Activated T-helper 9 cell treated with anti-CD3 and anti-CD28 coated beads, Interleukin-2, amount 50 U/mL, for 16 hours (primary cell): ENCODE measurements around the gene ZBTB16.
A peak's percentile ranks its signal among the peaks of the same experiment; 100 is the strongest.

Experiments
- DNase-seq: peaks from one replicate; pipeline ENCODE4 v3.0.0-alpha.2; 2020; ENCODE audit warnings: low read depth

The ZBTB16 gene, protein sequence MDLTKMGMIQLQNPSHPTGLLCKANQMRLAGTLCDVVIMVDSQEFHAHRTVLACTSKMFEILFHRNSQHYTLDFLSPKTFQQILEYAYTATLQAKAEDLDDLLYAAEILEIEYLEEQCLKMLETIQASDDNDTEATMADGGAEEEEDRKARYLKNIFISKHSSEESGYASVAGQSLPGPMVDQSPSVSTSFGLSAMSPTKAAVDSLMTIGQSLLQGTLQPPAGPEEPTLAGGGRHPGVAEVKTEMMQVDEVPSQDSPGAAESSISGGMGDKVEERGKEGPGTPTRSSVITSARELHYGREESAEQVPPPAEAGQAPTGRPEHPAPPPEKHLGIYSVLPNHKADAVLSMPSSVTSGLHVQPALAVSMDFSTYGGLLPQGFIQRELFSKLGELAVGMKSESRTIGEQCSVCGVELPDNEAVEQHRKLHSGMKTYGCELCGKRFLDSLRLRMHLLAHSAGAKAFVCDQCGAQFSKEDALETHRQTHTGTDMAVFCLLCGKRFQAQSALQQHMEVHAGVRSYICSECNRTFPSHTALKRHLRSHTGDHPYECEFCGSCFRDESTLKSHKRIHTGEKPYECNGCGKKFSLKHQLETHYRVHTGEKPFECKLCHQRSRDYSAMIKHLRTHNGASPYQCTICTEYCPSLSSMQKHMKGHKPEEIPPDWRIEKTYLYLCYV

DNA sequence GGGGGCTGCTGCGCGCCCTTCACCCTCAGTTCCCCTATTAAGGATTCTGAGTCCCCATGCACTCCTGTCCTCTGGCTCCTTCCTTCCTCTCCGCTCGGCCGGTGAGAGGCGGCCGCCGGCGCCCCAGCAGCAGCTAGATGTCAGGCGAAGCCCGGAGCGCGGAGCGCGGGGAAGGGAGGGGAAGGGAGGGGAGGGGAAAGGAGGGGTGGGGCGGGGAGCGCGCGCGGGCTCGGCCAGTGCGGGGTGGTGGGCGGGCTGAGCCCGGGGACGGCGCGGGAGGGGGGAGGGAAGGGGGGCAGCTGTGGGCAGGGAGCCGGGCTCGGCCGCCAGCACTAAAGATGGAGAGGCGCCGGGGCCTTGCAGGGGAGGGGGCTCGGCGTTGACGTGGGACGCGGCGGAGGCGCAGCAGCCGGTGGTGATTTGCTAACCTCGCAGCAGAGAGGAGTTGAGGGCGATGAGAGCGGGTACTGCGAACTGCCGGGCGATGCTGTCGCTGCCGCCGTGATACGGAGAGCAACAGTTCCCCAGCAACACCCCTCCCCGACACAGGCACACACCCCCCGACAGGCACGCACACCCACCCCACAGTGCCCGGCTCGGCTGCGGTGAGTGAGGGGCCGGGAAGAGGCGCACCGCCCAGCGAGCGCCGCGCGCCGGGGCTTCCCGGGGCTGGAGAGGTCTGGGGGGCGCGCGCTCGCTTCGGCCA lies at the start of gene ZBTB16:
TSS of gene ZBTB16 (plus strand) at position 434 of the 706 bp plus-strand sequence. CDS start 3,590 bp downstream, outside the sequence.
- peak; percentile 36 for DNase-seq

DNA sequence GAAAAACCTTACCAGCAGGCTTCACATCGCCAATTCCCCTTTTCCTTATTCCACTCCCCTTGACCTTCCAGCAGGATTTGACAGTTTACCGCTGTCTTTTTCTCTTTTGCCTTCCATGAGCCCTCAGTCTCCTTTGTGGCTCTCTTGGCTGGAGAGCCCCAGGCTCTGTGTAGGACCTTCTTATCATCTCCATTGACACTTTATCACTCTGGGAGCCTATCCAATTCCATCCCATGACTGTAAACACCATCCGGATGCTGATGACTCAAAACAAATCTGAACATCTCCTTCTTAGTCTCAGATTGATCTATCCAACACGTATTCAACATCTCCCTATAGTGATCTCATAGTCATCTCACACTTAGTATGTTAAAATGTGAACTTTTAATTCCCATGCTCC lies 48.6 kb upstream of the ZBTB16 start:
- no peak for DNase-seq

DNA sequence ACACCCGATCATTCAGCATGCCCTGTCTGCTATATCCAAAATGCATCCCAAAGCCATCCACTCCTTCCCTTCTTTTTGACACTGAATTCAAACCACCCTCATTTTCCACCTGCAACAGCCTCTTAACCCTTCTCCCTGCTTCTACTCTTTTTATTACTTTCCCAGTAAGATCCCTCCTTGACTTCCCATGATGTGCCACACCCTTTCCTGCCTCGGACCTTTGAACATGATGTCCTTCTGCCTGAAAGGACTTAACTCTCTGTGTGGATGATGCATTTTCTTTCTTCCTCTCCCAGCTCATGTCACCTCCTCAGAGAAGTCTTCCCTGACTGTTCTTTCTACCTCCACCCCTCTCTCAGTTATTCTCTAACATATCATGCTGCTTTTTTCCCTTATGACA lies 48.1 kb upstream of the ZBTB16 start:
- DNase-seq, result no peak

DNA sequence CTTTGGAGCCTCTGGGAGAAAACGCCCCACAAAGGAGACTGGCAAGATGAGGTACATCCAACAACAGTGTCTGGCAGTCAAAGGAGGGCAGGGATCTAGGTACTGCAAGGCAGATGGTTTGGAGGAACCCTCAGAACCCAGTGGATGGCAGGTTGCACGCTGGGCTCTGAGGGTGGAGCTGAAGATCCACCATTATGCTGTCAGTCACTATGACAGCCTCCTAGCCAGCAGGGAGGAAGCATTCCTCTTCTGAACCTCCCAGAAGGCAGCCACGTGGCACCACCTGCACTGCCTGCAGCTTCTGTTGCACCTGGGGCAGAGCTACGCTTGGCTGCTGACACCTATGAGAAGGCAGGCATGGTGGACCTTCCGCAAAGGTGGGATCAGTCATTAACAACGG lies 44.4 kb upstream of the ZBTB16 start:
- no peak for DNase-seq

DNA sequence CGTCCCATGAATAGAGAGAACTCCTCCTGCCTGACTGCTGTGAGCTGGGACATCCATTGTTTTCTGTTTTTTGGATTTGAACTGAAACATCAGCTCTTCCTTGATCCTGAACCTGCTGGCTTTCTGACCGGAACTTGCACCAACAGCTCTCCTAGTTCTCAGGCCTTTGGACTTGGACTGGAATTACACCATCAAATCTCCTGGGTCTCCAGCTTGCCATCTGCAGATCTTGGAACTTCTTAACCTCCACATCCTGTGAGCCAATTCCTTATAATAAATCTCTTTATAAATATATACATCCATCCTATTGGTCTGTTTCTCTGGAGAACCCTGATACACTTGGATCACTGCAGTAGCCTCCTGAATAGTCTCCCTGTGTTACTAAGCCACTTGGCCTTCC lies 42.5 kb upstream of the ZBTB16 start:
- DNase-seq, result no peak

DNA sequence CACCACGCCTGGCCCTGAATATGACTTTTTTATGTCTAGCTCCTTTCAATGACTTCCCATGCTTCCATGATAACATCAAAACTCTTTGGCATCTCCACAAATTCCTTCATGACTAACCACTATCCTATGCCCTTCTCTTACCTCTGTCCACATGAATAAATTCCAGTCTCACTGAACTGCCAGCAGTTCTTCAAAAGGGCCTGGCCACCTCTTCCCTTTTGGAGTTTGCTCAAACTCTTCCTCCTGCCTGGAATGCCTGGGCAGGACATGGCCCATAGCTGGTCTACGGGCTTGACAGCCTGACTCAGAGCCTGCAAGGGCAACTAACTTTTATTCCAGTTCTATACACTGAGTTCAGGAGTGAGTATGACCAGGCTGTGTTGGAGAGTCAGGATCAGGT lies 41.8 kb upstream of the ZBTB16 start:
- DNase-seq, result no peak

DNA sequence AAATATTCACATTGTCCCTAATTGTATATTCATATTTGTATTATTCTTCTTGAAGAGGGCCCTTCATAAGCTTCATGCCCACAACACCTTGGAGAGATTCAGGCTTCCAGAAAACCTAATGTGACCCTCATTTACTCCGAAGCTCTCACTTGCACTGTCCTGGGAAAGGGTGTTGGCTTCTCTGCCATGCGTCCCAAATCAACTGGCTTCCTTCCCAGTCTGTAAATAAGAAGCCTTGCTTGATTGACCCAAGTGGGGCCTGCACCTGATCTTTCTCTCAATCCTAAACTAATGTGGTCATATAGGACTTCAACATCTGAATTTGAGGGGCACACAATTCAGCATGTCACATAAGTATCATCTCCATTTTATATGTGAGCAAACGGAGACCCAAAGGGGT lies 40.5 kb upstream of the ZBTB16 start:
- no peak for DNase-seq

DNA sequence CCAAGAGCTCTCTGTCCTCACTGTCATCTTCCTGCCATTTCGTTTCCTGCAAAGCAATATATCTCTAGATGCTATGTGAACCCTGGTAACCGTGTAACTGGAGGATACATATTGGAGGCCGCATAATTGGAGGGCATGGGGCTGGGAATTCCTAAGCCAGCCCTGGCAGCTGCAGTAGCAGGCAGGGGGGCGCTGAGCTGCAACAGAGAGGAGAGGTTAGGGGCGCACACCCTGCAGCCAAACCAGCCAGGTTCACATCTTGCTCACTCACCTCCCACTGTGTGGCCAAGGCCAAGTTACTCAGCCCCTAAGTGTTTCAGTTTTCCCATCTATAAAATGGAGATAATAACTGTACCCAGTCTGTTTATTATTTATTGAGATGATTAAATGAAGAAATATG lies 39.9 kb upstream of the ZBTB16 start:
- no peak for DNase-seq

DNA sequence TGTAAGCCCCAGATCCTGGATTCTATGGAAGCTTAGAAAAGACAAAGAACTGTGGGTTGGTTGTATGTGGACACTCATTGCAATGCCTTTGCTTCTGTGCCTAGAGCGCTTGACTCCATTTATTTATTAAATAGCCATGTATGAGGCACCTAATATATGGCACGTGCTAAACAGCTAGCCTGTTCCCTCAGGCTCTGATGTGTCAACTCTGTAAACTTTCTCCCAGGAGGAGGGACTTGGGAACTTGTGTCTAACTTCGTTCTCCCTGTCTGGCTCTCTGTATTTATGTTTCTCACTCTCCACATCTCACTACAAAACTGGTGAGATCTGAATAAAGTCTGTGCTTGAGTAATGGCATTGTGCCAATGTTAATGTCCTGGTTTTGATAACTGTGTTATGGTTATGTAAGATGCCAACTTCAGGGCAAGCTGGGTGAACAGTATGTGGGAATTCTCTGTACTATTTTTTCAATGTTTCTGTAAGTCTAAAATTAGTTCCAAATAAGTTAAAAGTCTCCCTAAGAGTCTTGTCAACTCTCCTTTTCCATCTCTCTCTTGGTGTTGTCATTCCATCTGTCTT lies 34.1 kb upstream of the ZBTB16 start:
- DNase-seq, result no peak

DNA sequence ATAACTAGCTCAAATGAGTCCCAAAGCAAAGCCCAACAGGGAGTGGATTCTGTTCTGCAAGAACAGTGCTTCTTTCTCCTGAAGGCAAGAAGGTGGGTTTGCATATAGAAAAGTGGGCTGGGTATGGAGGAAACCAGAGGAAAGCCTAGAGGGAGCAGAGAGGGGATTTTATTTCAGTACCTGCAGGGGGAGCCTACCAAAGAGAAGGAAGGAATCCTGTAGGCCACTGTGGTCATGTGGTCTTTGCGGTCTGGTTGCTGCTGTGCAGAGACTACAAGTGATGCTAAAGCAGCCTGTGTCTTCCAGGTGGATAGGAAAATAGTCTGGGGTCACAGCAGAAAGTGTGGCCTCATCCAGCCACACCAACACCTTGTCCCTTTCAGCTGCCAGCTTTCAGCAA lies 33.2 kb upstream of the ZBTB16 start:
- no peak for DNase-seq

DNA sequence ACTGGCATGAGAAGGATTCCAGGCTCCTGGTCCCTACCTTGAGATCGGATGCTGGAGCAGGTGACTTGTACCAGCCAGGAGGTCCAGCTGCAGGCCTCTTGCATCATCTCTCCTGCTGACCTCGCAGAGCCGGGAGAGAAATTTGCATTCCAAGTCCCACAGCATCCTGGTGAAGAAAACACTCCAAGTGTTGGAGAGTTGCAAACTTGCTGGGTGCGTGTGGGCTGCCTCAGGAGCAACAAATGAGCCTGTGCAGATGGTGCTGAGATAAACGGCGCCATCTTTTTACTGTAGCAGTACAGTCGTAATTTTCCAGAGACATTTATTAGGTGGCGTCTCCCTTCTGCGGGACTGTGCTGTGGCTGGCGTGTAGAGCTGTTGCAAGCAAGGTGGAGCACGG lies 32.1 kb upstream of the ZBTB16 start:
- no peak for DNase-seq

DNA sequence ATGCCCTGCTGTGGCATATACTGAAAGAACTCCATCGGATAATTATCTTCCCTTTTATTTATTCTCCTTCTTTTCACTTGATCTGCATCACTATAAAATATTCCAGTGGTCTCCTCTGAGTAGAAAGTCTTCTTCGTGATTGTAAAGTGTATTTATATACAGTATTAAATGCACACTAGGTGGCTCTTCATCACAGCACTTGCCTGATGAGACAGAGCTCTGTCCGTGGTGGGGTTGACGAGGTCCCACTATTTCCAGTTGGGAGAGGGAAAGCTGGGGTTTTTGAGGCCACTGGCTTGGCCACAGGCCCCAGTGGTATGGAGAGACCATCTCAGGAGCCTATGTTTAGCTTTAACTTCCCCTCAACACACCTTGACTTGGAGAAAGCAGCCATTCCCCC lies 31.6 kb upstream of the ZBTB16 start:
- no peak for DNase-seq

DNA sequence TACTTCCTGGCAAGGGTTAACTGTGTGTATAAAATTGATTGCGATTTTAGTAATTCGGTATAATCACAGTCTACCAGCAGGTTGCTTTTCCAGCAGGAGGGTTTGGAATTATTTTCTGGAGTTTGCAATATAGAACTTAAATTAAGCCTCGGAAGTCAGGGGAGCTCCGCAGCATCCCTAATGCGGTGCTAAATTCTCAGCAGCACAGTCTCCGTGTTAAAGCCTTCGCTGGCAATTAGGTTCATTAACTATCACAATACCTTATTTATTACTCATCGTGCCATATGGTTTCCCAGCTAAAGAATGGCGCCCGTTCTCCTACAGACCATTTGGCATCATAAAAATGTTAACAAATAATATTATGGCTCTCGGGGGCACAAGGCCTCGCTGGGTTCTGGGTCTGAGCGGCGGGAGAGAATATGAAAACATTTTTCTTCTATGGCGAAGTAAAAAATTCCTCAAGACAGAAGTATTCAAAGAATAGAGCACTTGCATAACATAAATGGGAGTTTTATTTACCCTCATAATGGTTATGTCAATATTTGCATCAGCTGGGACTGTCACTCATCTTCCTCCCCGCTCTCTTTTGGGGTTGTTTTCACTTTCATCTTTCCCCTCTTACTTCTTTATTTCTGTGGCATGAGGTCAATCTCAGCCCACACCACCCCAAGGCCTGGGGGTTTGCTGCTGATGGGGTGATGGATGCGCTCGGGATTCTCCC lies 28.1 kb upstream of the ZBTB16 start:
- DNase-seq, result no peak

DNA sequence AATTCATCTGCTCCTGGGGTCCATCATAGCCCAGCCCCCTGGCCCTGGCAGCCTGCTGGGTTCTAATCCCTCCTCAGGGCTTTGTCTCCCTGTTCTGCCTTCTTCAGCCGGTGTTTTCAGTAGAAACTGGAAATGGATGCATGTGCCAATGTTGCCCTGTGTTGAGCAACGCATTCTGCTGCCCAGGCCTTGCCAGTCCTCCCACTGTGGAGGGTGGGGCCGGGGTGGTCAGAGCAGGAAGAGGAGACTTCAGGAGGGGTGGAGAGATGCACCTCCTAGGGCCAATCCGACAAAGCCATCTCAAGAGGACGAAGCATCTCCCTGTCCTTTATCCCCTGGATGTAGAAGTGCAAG lies 27.6 kb upstream of the ZBTB16 start:
- no peak for DNase-seq

DNA sequence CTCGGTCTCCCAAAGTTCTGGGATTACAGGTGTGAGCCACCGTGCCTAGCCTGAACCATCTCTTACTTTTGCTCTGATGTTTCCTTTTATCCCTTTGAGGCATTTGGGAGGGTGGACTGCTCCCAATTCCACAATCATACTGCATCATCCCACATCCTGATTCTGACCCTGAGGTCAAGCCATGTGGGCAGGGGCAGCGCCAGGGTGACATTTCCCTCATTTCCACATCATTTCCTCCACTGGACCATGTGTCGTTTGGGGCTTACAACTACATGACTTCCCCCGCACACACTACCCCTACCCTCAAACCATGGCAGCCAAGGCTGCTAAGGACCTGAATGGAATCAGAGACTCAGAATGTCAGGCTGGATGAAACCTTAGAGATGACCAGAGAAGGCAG lies 26.4 kb upstream of the ZBTB16 start:
- DNase-seq, result no peak

DNA sequence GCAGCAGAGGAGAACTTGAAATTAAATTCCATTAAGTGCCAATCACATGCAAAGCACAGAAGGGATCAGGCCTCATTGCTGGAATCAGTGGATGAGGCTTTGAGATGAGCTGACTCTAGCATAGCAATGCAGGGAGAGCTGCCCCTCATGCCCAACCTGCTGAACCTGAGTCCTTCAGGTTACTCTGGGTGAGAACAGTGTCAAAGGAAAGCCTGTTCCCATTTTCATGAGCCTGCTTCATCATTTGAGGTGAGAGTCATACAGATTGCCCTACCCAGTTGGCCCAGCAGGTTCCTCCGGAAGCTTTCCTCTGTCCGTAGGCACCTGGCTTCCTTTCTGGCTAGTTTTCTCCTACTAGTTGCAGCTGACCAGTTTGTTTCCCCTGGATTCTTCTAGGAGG lies 25.9 kb upstream of the ZBTB16 start:
- no peak for DNase-seq

DNA sequence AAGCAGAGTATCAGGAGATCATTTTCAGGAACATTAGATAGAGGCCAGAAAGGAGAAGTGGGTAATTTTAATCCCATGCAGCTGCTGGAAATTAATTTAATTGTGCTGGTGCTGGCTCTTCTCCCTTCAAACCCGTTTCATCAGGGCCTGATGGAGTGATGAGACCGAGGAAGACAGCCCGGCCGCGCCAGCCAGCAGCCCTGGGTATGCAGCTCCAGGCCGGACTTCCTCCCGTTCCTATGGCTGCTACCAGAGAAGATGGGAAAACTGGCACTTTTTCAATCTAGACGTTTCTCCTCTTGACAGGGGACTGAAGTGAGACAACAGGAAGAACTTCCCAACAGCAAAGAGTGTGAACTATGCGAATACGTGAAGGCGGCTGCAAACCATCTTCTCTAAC lies 24.6 kb upstream of the ZBTB16 start:
- DNase-seq, result no peak

DNA sequence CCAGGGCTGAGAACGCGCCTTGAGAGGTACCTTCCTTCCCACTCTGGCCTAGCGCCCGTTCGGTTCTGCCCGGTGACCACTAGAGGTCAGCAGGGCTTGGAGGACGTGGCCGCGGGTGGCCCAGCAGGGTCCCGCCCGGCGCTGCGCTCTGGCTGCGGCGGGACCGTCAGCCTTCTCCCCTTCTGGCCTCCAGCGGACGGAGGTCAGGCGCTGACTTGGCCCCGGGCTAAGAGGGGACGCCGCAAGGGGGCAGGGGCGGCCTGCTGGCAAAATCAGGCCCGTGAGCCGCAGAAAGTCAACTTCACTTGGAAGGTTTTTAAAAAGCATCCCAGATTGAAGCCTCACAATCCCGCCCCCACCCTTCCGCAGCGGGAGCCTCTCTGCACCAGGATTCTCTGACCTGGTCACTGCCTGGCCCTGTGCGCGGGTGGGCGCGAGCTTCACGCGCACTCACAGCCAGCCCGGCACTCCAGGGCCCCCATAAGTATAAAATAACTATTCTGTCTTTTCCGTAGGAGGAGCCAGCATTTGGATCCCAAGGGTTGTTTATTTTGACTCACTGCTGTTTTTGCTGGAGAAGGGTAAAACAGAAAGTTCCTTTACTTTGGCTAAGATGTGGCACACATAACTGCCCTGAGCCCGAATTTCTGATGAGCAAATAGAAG lies 23.2 kb upstream of the ZBTB16 start:
- DNase-seq, result peak; percentile 42

DNA sequence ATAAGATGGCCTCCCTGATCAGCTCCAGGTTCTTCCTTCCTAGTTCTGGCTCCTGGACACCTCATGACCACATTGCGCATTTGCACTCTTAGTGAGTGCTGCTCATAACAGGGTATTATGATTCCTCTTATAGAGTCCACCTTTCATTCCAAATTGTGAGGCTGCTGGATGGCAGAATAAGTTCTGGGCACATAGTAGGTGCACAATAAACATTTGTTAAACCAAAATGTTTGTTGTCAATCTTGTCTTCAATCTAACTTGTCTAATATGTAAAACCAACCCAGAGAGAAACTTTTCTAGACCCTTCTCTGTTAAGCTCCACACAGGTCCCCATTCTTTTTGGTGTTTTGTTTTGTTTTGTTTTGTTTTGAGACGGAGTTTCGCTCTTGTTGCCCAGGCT lies 22.6 kb upstream of the ZBTB16 start:
- DNase-seq, result no peak

DNA sequence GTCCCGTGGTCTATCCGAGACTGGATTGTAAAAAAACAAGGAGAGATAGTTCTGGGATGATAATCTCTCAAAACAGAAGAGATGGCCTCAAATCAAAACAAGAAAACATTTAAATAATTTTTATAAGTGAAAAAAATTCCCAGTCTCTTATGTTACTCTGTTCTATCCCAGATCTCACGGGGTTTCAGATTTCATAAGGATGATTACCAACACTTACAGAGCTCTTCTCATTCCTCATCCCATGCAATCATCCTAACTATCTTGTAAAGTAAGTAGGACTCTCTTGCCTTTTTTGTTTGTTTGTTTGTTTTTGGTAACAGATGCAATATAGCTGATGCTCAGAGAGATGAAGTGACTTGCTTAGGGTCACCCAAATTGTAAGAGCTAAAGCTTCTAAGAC lies 20.0 kb upstream of the ZBTB16 start:
- DNase-seq, result no peak

DNA sequence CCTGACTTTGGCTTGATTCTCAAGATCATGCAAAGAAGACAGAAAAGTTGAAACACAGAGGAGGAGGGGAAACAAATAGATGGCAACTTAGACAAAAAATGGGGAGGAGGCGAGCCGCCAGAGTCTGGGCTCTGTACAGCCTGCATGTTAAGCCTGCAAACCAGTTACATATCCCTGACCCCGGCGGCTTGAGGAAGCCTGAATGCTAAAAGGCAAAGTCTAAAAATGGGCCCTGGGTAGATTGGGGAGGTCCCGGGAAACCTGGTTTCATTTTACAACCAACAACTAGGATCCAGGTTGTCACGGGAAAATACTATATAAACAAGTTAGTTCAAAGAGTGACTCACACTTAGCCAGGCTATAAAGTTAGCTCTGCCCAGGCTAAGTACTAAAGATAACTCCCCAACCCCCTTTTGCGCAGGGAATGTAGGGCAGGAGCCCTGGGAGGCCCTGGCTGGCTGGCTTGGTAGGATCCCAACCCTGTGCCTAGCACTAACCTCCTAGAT lies 18.8 kb upstream of the ZBTB16 start:
- DNase-seq, result no peak
